ENCODE results near the gene CKMT2. TPM values are rescaled to one million over a fixed set of nuclear protein-coding genes. Genes with fewer than 3 reads are reported as not detected.
"Not testable (repeated sequence)": the region's sequence is repeated elsewhere in the genome, so short reads cannot be mapped to it uniquely, and the experiment has no call there.

CKMT2 gene
- polyA plus RNA-seq, 12 donors = 36.3 to 92.9 (median 68.1) TPM; not detected in 1

DNA sequence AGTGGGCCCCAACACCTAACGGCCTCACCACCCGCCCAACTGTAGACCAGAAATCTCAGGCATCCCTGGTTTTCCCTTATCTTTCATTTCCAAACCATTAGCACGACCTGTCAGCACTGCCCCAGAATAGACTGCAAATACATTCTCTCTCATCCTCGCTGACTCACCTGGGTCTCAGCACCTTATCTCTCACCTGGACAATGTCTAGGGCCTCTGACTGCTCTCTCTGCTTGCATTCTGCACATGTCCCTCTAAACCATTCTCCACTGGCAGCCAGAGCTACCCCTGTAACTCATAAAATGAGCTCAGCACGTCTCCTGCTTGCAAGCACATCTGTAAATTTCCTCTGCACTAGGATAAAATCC lies 12.7 kb downstream of the CKMT2 start:
- DNase-seq = no peak

DNA sequence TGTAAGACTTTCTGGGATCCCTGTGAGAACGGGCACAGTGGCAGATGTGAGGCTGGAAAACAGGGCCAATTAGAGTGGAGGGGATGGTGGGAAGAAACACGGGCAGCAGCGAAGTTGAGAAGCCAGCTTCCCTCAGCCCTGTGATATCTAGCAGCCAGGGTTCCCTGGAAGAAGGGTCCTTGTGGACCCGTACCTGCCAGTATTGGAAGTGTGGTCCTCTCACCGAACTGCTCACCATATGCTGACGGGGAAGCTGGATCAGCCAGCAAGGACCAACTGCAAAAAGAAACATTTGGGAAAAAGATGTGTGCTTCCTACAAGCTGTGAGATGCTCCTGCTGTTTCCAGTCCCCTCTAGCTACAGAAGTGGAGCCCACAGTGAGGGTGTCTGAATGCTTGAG lies 13.6 kb downstream of the CKMT2 start:
- no peak for DNase-seq

DNA sequence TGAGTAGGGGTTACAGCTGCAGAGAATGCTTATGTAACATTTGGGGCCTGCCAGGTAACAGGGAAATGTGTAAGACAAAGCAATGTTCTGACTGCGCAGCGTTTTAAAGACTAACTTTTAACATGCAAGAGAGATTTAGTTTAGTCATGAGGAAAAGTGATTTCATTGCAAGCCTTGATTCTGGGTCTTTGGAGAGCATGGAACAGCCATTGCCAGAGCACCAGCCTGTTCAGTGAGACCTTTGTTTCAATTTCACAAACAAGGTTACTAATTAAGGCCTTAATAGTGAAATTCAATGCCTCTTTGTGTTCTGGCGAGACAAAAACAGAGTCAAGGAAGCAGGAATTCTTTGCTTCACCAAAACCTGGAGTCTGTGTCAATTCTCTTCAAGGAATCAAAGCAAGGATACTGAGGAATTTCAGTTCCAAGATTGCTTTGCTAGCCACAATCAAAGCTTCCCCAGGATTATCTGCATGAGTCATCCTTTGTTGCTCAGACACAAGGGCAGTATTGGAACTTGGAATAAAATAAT lies 14.4 kb downstream of the CKMT2 start:
- no peak for DNase-seq

DNA sequence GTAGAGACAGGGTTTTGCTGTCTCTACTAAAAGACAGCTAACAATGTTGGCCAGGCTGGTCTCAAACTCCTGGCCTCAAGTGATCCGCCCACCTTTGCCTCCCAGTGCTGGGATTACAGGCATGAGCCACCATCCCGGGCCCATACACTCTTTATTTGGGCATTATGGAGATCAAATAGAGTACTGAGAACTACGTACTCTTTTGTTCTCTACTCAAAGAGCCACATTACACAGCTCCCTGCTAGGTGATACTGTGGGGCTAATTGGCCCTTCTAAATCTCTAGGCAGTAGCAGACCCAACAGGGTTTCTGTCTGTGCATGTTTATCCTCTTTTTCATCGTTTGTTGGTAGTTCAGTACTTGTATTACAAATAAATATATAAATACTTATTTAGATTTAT lies 16.1 kb downstream of the CKMT2 start:
- no peak for DNase-seq

DNA sequence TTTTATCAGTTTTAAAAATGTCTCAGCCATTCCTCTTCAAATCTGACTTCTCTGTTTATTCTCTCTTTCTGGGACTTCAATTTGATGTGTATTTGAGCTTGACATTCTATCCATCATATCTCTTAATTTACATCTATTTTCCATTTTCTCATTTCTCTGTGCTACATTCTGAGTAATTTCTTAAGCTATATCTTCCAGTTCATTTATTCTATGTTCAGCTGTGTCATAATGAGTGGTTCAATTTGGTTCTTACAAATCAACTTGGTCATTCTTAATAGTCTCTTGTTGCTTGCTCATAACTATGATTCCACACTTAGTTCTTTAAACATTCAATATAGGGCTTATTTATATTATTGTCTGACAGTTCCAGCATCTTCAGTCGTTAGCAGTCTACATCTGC lies 16.9 kb downstream of the CKMT2 start:
- no peak for DNase-seq

DNA sequence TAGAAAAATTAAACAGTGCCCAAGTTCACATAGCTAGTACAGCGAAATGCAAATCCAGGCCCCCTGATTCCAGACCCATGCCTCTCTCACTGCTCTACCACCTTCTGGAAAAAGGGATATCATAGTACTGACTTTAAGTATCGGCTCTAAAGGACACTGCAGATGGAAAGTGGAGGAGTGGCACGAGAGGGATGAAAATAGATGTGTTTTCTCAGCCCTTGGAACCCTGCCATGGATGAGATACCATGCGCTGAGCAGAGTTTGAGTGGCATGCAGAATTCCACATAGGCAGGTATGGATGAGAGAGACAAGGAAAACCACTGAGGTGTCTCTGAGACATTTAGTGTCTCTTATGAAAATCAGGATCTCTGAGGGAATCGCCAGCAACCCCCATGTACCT lies 18.8 kb downstream of the CKMT2 start:
- DNase-seq = no peak

DNA sequence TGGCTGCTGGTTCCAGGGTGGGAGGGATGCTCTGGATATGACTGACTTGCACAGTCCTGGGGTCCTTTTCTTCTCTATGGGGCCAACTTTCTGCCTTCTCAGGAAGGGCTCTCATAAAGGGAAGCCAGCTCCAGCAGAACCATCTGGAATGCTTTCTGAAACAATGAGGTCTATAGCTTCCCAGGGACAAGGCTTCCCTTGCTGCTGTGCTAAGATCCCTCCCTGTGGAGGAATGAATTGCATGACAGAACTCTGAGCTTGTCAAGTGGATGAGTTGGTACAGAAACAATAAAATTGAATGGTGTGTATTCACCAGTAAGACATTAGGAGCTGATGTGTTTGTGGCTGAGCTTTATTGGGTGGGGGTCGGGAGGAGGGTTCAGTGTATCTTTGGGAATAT lies 19.8 kb downstream of the CKMT2 start:
- no peak for DNase-seq

DNA sequence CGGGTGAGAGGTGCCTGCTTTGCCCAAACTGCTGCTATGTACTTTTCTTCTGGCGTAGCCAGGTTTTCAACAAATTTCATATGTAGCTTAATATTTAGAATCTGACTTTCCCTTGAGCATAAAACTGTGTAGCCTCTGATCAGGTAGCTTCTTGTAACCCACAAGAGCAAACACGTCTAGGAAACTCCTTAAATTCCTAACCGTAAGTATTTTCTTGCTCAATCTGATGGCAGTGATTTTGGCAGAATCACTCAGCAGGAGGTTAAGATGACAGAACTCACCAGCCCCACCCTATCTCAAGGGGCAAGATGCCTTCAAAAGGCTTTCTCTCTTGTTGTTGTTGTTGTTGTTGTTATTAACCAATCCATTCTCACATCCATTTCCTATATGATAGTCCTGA lies 20.8 kb downstream of the CKMT2 start:
- DNase-seq = no peak

DNA sequence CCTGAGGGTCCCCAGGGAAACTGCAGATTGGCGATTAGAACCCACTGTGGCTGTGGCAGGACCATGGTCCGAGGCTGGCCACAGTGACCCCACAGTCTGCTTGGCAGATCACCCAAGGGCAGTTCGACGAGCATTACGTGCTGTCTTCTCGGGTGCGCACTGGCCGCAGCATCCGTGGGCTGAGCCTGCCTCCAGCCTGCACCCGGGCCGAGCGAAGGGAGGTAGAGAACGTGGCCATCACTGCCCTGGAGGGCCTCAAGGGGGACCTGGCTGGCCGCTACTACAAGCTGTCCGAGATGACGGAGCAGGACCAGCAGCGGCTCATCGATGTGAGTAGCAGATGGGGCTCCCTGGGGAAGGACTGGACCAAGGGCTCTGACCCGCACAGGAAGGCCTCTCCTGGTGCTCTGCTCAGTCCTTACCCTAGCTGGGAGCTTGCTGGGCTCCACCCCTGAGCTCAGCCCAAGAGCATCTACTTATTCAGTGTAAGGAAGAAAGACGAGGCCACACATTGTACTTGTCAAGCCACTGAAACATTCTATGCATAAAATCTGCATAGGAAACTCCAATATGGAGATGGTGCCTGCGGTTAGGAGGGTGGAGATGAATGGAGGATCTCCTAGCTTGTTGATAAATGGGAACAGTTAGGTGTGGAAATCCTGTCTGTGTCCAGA lies 21.9 kb downstream of the CKMT2 start:
- DNase-seq = no peak

DNA sequence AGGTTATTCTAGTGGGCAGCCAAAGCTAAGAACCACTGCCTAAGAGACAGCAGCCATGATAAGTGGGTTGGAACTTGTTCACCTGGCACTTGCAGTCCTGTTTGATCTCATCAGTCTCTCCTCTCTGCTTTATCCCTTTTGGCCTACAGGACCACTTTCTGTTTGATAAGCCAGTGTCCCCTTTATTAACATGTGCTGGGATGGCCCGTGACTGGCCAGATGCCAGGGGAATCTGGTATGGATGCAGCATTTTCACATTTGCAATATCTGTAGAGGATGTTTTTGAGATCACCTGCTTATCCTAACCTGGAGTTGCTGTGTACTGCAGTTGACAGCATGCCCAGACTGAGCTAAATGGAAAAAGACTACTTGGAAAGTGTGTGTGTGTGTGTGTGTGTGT lies 23.6 kb downstream of the CKMT2 start:
- no peak for DNase-seq

DNA sequence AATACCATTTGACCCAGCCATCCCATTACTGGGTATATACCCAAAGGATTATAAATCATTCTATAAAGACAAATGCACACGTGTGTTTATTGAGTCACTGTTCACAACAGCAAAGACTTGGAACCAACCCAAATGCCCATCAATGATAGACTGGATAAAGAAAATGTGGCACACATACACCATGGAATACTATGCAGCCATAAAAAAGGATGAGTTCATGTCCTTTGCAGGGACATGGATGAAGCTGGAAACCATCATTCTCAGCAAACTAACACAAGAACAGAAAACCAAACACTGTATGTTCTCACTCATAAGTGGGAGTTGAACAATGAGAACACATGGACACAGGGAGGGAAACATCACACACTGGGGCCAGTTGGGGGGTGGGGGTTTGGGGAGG lies 29.7 kb downstream of the CKMT2 start:
- not testable (repeated sequence) for DNase-seq

DNA sequence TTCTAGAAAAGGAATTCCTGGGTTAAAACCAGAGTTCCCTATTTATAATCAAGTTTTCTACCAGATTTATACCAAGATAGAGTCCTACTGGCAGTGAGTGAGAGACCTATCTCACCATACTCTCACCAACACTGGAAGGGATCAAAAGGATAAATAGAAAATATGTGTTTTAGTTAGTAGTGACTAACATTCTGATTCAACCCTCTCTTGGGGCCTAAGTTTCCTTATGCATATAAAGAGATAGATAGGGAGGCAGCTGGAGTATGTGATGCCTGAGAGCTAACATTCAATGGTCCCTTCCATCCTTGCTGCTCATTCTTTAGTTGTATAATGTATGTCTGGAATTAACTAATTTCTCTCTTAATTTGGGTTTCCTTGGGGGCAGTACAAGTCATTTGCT lies 32.0 kb downstream of the CKMT2 start:
- no peak for DNase-seq

DNA sequence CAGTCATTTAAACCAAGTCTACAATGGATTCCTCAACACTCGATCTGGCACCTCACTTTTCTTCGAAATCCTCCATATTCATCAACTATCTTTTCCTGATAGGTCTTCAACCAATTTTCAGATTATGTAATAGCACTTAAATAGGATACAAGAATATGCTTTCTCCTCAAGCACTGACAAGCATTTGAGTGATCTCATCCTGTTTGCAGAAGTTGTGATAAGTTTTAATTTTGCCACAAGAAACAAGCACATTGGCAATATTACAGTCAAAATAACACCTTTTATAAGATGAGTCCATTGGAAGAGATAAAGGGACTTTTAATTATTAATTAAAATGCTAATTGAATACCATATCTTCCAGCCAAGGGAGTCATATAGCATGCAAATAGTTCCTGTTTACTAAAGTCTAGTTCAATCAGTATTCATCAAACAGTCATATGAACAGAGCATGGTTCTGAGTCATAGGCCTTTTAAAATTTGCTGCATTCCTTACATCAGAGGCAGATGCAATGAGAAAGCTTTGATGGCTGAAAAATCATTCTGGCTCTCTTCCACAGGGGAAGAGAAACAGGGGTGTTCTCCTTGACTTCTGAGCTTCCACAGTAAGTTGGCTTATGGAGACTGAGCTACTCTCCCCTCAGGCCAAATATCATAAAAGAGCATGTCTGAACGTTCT lies 35.5 kb downstream of the CKMT2 start:
- DNase-seq = no peak

DNA sequence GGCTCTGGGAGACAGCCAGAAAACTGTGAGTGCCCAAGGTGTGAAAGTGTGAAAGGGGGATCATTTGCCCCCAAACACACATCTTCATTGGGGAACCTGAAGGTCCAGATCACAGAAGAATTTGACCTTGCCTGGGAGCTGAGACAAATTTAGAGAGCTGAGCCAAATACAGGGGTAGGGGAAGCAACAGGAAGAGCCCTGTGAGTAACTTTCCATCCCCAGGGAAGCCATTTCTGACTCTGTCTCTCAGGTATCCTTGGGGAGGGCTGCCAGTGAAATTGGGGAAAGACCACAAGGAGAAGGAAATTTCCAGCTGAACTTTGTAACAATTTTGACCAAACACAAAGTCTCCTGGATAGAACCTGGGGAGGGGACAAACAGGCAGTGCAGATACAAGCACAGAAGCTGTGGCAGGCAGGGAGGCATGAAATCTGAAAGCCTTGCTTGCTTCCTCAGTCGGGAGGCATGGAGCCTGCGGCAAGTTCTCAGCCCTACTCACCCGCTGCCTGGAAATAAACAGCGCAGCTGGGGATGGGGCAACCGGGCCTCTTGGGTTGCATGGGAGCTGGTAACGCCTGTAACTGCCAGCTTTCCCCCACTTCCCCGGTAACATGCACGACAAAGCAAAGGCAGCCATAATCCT lies 36.8 kb downstream of the CKMT2 start:
- no peak for DNase-seq

DNA sequence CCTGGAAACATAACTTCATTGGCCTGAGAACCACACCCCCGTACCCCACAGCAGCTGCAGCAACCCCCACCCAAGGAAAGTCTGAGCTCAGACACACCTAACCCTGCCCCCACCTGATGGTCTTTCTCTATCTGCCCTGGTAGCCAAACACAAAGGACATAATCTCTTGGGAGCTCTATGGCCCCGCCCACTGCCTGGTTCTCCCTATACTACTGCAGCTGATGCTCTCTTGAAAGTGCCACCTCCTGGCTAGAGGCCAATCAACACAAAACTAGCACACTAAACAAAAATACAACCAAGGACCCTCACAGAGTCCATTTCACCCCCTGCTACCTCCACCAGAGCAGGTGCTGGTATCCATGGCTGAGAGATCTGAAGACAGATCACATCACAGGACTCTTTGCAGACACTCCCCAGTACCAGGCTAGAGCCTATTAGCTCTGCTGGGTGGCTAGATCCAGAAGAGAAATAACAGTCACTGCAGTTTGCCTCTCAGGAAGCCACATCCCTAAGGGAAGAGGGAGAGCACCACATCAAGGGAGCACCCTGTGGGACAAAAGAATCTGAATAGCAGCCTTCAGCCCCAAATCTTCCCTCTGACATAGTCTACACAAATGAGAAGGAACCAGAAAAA lies 37.4 kb downstream of the CKMT2 start:
- DNase-seq = not testable (repeated sequence)

DNA sequence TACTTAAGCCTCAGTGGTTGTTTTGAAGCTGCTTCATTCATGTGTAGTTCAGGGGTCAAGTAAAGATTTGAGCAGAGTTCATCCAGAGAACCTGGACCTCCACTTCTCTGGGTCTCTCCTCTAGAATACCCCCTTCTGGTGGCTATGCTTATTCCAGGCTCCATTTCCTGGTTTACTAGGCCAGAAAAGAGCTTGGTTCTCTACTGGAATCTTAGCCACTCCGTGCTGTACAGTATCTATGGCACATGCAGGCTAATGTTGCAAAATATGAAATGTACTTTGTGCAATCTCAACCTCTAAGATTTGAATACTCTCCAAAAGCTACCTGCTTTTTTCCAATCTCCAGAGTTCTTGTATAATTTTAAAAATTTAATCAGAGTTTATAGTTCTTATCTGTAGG lies 50.9 kb downstream of the CKMT2 start:
- no peak for DNase-seq

DNA sequence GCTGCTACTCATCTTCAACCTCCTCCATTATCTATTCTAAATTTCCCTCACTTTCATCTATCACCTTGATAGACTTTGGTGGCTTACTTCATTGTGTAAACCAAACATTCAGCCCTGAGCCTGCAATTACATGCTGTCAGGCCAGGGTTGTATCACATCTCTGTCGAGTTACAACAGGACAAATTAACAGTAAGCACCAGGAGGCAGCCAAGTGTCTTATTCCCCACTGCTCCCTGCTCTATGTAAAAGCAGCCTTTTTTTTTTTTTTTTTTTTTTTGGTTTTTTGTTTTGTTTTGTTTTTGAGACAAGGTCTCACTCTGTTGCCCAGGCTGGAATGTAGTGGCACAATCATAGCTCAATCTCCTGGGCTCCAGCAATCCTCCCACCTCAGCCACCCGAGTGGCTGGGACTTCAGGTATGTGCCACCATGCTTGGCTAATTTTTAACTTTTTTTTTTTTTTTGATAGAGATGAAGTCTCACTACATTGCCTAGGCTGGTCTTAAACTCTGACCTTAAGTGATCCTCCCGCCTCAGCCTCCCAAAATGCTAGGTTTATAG lies 53.0 kb downstream of the CKMT2 start:
- DNase-seq = no peak

DNA sequence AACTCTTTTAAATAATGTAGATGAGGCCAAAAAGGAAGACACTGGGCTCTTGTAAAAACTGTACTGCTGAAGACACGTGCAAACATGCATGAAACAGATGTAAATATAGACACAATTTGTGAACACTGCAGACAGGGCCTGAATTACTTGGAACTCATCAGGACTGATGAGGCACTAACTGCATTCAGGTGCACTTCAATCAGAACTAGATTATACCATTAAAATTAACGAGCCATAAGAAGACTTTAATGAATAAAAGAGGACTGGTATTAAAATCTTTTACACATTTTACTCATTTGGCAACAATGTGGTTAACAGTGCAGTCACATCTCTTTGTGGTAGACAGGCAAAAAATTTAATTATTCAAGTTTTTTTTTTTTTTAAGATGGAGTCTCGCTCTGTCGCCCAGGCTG lies 54.9 kb downstream of the CKMT2 start:
- no peak for DNase-seq

DNA sequence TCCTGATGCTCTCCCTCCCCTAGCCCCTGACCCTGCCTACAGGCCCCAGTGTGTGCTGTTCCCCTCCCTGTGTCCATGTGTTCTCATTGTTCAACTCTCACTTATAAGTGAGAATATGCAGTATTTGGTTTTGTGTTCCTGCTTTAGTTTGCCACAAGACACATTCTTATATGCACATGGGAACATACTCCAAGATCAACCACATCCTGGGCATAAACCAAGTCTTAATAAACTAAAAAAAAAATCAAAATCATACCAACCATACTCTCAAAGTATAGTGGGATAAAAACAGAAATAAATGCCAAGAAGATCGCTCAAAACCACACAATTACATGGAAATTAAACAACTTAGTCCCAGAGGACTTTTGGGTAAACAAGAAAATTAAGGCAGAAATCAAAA lies 57.0 kb downstream of the CKMT2 start:
- DNase-seq = no peak

DNA sequence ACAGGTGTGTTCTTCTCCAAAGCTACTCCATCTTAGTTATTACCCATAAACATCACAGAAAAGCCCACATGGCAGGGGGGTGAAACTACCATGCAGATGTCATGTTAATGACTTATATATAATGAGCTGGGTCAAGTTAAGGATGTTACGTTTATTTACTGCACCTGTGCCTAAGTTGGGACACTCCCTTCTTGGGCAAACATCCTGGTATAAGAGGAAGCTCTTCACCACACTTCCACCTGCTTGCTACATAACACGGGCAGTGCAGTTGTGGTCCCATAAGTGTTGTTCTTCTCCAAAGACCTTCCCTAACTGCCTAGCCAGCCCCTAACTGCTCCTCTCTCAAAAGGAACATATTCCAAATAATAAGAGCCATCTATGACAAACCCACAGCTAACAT lies 59.0 kb downstream of the CKMT2 start:
- no peak for DNase-seq

DNA sequence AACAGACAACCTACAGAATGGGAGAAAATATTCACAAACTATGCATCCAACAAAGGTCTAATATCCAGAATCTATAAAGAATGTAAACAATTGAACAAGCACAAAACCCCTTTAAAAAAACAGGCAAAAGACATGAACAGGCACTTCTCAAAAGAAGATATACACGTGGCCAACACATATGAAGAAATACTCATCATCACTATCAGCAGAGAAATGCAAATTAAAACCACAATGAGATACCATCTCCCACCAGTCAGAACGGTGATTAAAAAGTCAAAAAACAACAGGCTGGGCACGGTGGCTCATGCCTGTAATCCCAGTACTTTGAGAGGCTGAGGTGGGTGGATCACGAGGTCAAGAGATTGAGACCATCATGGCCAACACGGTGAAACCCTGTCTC lies 60.9 kb downstream of the CKMT2 start:
- DNase-seq = not testable (repeated sequence)

DNA sequence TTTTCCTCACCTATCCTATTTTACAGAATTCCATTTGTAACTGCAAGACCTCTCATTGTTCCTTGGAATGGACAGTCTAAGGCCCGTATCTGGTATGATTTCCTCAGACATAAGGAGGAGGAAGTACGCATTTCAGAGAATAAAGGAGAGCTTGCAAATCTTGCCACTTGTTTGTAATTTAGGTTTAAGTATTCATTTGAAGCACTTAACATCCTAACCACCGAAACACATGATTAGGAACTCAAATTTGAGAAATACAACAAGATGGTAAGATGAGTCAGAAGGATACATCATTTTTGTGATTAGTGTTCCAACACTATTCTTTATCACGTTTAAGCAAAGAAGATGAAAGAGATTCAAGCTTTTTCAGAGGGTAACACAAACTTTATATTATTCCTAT lies 64.4 kb downstream of the CKMT2 start:
- no peak for DNase-seq

DNA sequence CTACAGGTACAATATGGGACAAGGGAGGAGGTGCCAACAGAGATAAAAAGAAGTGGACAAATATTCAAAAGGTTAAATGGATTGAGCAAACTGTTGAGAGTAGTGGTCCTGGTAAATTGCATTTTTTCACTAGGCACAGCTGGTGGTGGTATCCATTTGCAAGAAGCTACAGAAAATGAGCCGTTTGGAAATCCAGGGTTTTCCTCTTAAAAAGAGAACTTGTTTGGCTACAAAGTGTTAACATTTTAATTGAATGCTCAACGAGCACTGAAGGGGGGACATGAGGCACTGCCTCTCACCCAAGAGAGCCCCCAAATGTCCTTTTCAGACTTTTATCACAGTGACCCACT lies 67.8 kb downstream of the CKMT2 start:
- DNase-seq = no peak
